DND-41 (cell line): ENCODE measurements around the gene FBXL13.

ENCODE experiments used
- CTCF ChIP-seq: IDR thresholded peaks from 2 replicates; pipeline ENCODE4 v1.5.1; 2012; ENCODE audit warnings: borderline replicate concordance, low read length, moderate library complexity, mild to moderate bottlenecking; ENCODE audit not compliant: poor library complexity, severe bottlenecking; ENCODE audit errors: extremely low read depth
- EZH2 ChIP-seq: IDR thresholded peaks from 3 replicates; pipeline ENCODE4 v1.6.1; 2012; ENCODE audit warnings: borderline replicate concordance, low read depth, mild to moderate bottlenecking, moderate library complexity, low read length, inconsistent platforms; ENCODE audit not compliant: severe bottlenecking

GRCh38 chr7:102944241-102944640 is 130.4 kb downstream of the FBXL13 start:
- TF ChIP-seq CTCF (no peak), EZH2 (no peak)
